ENCODE measurements around the gene CDH4.

DNA sequence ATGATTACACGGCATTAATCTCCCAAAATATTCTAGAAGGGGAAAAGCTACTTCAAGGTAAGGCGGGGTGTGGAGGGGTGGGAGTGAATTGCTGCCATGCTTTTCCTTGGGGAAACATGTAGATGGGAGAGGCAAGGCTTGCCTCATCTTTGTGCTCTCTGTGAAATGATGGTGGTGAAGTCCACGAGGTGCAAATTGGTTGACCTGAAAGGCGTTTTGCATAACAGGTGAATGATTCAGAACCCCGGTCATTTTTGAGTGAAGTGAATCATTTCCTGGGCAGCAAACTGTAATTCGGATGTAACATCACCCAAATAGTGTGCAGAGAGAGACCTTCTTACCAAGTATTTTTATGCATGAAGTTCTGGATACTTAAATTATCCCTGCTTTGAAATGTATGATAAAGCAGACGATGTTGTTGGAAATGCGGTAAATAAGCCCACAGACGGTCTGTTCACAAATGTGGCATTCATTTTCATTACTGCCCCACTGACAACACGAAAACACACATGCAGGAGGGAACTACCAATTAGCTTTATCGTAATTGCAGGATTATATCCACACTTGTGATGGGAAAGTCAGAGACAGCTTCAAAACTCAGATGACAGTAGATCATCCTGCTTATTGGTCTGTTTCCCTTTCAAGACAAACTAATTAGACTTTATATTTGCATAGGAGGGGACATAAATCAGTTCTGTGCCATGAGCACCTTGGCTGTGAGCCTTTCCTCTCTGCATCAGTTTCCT lies 3.0 kb downstream of the CDH4 start:
- TF ChIP-seq, protein P1, sequence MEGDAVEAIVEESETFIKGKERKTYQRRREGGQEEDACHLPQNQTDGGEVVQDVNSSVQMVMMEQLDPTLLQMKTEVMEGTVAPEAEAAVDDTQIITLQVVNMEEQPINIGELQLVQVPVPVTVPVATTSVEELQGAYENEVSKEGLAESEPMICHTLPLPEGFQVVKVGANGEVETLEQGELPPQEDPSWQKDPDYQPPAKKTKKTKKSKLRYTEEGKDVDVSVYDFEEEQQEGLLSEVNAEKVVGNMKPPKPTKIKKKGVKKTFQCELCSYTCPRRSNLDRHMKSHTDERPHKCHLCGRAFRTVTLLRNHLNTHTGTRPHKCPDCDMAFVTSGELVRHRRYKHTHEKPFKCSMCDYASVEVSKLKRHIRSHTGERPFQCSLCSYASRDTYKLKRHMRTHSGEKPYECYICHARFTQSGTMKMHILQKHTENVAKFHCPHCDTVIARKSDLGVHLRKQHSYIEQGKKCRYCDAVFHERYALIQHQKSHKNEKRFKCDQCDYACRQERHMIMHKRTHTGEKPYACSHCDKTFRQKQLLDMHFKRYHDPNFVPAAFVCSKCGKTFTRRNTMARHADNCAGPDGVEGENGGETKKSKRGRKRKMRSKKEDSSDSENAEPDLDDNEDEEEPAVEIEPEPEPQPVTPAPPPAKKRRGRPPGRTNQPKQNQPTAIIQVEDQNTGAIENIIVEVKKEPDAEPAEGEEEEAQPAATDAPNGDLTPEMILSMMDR (conservative IDR thresholded peaks at IDR 0.05), result no peak
- TF ChIP-seq ZFX (IDR thresholded peaks at IDR 0.05), result no peak

Measured in C4-2B (cell line).